Left ventricle myocardium superior (tissue), 1 donor: ENCODE data around the gene TMEM208. TPM values are rescaled to one million over a fixed set of nuclear protein-coding genes. Genes with fewer than 3 reads are reported as not detected.
A peak's percentile ranks its signal among the peaks of the same experiment; 100 is the strongest.

Experiments
- ATAC-seq: fragments of 200-7000 bp; cut with Tn5 transposase; one replicate; pipeline ENCODE4 v1.9.1; 2020; ENCODE audit warnings: mild to moderate bottlenecking, moderate library complexity
- DNase-seq: peaks from one replicate; pipeline ENCODE4 v3.0.0-alpha.2; 2020
- intact Hi-C: fragments of 100-400 bp; cut with micrococcal nuclease; formaldehyde crosslinking; loops from one replicate; pipeline ENCODE4 v1.11.0; 2022
- total RNA-seq: library from RNA; stranded (reverse); fragmentation: NEBNext Ultra II Directional; extraction: Animal tissue kit (Norgen Biotek cat#: 25700); gene quantifications from one replicate; pipeline ENCODE4 v1.2.1, GENCODE V29; 2021
- donor health status: DM: no; HTN: yes; CAD: no; lungs with severe emphysema.

The TMEM208 gene
- total RNA-seq, 1 donor from 2014 or later: 11.7 TPM

GRCh38 chr16:67190448-67191399, 36.2 kb upstream of the TMEM208 start:
- ATAC-seq (no peak), DNase-seq (no peak)
- intact Hi-C loops: no loop called here

- intact Hi-C loops: no loop called here
- DNase-seq (no peak), ATAC-seq (peak; percentile 4)
These were observed 35.4 kb upstream of the TMEM208 start for GRCh38 chr16:67191411-67191994.

- intact Hi-C loops: no loop called here
- DNase-seq: peak; percentile 94
- ATAC-seq: peak; percentile 94
These were observed 34.8 kb upstream of the TMEM208 start, which contains the start of gene E2F4 for GRCh38 chr16:67191995-67192681. Gene E2F4 (plus strand): TSS chr16:67192155. CDS start chr16:67192228, 73 bp downstream.

GRCh38 chr16:67192781-67193361, 34.1 kb upstream of the TMEM208 start:
- intact Hi-C loops: no loop called here
- ATAC-seq (no peak), DNase-seq (no peak)

- no peak for ATAC-seq
- intact Hi-C loops: no loop called here
- no peak for DNase-seq
These were observed 33.4 kb upstream of the TMEM208 start for GRCh38 chr16:67193536-67193935.

GRCh38 chr16:67194260-67194659, 32.7 kb upstream of the TMEM208 start:
- intact Hi-C loops: no loop called here
- no peak for ATAC-seq
- DNase-seq: no peak

- intact Hi-C loops: no loop called here
These were observed 31.3 kb upstream of the TMEM208 start for GRCh38 chr16:67195676-67196075.

GRCh38 chr16:67196881-67197280, 30.0 kb upstream of the TMEM208 start:
- DNase-seq: no peak
- ATAC-seq: no peak
- intact Hi-C loops: no loop called here

More at GRCh38 chr16:67195676-67196075, 31.3 kb upstream of the TMEM208 start:
- no peak for ATAC-seq
- no peak for DNase-seq

GRCh38 chr16:67197704-67198103, 29.2 kb upstream of the TMEM208 start:
- ATAC-seq (no peak), DNase-seq (no peak)
- intact Hi-C loops: no loop called here

- intact Hi-C loops: no loop called here
- ATAC-seq (peak; percentile 50), DNase-seq (peak; percentile 61)
These were observed 28.6 kb upstream of the TMEM208 start for GRCh38 chr16:67198238-67198734.

- no peak for DNase-seq
- intact Hi-C loops: no loop called here
- ATAC-seq: peak; percentile 39
These were observed 27.7 kb upstream of the TMEM208 start, which contains the start of gene ELMO3 for GRCh38 chr16:67199011-67199807. Gene ELMO3 (plus strand): TSS chr16:67199131. CDS start chr16:67199327, 196 bp downstream.

GRCh38 chr16:67199808-67200198, 27.1 kb upstream of the TMEM208 start:
- ATAC-seq (peak; percentile 4), DNase-seq (no peak)
- intact Hi-C loops: no loop called here

GRCh38 chr16:67200491-67200890, 26.4 kb upstream of the TMEM208 start:
- intact Hi-C loops: no loop called here
- DNase-seq (no peak), ATAC-seq (no peak)

GRCh38 chr16:67201411-67202345, 25.3 kb upstream of the TMEM208 start:
- DNase-seq (no peak), ATAC-seq (no peak)
- intact Hi-C loops: no loop called here

GRCh38 chr16:67202426-67202825, 24.5 kb upstream of the TMEM208 start:
- intact Hi-C loops: no loop called here
- ATAC-seq (no peak), DNase-seq (no peak)

- ATAC-seq (no peak), DNase-seq (no peak)
- intact Hi-C loops: no loop called here
These were observed 23.9 kb upstream of the TMEM208 start for GRCh38 chr16:67202956-67203493.

- ATAC-seq (no peak), DNase-seq (no peak)
- intact Hi-C loops: no loop called here
These were observed 22.9 kb upstream of the TMEM208 start for GRCh38 chr16:67204076-67204475.
